Stimulated activated CD8-positive, alpha-beta memory T cell treated with anti-CD3 and anti-CD28 coated beads, Interleukin-4, amount 100 ng/mL, for 48 hours (primary cell): ENCODE data around the gene PTHLH.

Experiments
- DNase-seq: peaks from one replicate; pipeline ENCODE4 v3.0.0-alpha.2; 2020

Gene PTHLH

DNA sequence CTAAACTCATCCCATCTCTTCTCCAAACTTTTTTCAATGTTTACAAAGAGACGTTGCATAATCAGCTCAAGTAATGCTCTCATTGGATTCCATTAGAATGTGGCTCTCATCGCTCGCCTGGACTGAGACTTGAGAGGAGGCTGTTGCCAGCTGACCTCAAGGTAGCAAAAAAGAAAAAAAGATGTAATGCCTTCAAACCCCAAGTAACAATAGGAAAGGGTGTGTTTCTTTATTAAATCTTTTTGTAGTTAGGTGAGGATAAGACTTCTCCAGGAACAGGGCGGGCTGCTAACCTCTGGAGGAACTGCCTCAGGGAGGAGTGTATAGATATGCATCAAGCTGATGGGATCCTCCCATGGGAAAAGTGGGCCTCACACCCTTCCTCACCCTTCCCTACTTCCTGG is 956 bp upstream of the PTHLH start:
- DNase-seq: no peak

DNA sequence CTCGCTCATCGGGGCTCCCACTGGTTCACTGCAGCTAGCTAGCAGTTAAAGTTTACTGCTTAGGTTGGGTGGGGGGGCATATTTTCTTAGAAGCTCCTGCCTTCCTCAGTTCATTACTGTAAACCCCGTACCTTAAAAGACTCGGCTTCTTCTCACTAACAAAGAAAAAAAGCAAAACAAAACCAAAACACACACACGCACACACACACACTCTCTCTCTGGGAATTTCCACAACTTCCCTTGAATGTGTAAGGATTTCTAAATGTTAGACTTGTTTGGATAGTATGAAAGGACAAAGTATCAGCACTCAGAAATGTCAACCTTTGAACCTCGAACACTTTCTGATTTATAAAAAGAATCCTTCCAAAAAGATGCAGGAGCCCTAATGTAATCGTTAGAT is 927 bp downstream of the PTHLH start:
- no peak for DNase-seq

DNA sequence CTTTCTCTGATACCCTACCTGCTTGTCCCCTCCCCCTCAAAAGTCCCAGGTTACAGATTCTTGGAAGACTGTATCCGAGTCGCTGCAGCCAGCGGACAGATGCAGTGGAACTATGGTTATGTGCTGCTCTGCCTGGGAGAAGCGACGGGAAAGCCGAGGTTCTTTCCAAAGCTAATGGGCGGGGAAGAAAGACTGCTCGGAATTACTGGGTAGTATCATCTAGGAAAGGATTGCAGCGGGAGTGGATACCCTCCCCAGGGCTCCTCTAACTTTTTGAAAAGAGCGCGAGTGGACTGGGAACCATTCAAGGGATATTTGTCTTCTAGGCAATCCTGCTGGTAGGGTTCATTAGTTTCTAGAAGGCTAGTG is 1.4 kb downstream of the PTHLH start:
- no peak for DNase-seq

DNA sequence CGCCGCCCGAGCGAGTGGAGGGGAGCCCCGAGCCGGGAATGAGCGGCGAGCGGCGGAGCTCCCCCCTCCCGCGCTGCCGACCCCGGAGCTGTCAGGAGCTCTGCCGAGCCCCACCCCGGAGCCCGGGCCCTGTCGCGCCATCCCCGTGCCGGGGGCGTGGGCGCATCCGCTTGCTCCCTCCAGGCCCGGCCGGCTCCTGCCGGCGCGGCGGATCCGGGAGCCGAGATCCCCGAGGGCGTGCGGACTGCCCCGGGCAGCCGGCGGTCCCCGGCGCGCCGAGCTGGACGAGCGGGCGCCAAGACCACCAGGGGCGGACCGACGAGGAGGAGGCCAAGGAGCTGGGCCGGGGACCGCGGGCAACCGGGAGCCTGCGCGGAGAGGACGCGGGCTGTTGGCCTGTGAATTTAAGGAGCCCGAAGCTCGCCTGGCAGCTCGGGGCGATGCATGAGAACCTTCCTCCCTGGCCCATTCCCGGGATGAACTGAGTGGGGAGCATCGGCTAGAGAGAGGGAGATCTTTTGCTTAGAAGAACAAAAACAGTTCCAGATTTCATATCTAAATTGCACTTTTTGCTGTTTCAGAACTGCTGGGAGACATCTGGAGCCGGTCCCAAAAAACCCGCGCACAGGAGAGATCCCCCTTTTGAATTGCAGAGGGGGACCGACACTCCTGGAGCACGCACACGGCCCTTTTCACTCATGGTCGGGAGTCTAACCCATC is 2.0 kb downstream of the PTHLH start:
- peak; percentile 30 for DNase-seq

DNA sequence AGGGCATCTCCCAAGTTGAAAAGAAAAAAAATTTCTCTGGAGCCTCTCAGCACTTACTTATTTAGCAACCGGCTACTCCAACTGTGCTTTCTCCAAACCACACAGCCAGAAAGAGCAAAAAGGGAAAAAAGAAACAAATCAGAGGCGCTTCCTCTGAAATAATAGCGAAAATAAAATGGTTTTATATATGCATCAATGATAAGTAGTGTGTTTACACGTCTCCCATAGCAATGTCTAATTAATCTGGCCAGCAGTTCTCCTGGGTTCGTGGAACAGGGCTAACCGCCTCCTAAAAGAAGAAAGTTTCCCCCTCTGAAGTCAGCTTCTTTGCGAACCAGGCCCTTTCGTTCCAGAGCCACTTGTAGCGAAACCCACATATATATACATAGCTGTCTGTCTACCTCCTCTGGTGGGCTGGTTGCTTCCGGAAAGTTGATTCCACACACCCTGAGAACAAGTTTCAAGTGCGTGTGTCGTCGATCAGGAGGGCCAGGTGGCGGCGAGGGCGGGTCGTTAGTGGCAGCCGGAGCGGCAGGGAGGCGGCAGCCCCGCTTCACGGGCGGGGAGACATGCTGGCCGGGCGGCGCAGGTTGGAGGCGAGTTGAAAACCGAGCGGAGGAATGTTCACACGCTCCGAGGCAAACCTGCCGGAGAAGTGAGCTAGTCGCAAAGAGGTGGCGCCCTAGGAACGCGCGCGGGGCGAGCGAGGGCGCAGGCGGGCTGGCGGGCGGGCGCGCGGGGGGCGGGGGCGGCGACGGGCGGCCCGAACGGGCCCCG is 2.7 kb downstream of the PTHLH start:
- DNase-seq: peak; percentile 71

DNA sequence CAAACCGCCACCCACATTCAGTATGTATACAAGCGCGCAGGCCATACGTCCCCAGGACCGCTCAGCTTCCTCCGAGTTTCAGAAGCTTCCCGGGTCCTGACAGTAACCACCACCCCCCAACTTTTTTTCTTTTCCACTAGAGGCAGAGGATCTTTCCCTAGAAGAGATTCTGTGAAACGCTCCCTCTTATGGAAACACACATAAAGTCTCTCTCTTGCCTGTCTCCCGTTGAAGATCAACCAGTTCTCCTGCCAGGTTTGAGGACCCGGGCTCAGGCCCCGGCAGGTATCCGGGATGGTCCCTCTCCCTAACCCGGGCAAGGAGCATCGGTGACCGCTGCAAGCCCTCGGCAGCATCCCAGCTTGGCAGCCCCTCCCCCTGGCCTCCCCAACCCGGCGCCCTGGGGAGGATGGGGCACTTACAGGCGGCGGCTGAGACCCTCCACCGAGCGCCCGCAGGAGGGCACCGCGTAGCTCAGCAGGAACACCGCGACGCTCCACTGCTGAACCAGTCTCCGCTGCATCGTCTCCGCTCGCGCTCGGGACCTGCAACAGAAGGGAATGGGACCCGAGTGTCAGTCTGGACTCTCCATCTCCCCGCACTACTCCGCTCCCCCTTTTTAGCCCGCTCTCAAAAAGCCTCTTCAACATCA is 3.4 kb downstream of the PTHLH start:
- DNase-seq: peak; percentile 25

DNA sequence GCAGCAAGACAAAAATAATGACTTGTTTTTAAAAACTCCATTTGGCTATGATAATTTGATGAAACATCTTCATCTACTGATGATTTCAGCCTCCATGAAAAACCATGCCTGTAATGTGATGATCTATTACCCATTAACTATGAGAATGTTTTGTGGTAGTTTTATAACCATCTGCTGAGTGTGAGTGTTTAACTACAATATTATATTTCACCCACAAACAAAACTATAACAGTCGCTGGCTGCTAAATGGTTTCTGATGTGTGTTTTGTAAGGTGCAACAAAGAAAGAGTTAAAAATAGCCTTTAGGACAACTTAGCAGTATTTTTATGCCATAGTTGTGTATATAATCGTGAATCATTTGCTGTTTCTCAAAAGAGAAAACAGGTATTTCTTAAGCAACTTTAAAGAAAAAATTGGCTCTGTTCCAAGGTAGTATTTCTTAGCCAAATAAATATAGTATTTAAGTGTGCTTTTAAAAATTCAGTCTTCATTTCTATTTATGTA is 4.9 kb downstream of the PTHLH start:
- DNase-seq: no peak

DNA sequence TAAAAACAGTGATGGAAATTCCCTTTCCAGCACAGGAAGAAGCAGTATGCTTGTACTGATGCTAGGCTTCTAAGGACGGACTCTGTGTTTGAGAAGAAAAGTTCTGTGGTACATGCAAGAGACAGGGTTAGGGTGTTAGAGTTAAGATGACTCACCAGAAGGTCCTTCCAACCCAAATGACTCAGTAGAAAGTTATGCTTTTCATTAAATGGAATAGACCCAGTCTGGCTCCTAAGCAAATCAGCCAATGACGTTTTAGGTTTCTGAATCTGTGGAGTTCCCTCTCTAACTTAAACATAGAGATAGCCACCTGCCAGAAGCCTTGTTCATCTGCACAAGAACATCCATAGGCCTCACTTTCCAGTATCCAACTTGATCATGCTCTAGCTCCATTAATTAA is 5.7 kb downstream of the PTHLH start:
- no peak for DNase-seq

DNA sequence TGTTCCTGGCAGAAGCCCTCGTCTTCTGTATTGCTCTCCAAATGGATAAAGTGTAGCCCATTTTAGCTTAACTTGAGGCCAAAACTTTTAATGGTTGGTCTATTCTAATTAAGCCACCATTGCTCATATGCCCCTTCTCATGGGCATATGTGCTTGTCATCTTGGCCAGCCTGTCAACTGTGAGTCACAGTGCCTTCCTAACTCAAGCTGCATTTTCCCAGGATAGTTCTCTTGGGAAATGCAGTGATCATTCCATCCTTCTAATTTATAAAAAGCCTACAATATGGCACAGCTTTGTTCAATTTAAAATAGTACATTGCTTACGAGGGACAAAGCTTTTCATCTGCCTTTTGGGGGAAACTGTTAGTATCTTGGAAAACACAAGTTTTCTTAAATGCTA is 6.6 kb downstream of the PTHLH start:
- no peak for DNase-seq

DNA sequence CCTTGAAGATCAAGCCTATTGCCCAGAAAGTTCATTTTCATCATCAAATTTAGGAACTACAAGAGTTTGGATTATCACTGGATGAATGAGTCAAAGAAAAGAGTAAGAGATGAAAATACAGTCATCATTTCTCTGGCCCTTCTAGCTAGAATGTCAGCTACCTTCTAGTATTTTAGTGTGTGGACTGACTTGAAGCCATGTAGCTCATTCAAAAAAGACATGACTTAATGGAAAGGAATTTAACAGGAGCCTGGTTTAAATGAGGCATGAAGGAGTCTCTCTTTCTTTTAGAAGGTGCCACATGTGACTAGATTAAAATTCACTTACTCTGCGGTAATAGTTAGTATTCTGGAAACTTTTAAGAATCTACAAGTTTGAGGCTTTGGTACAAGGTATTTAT is 7.1 kb downstream of the PTHLH start:
- no peak for DNase-seq

DNA sequence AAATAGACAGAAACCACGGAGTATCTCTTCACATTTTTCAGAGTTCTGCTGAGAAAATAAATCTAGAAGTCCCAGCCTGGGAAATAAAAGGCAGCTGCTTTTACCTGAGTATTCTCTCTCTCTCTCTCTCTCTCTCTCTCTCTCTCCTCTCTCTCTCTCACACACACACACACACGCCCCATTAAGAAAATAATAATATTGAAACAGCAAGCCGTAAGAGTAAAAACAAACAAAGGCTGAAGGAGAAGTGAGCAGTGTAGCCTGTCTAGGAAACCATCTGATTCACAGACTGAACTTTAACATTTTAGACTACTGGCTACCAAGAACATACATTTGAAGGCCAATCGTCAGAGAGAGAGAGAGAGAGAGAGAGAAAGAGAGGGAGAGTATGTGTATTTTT is 8.4 kb downstream of the PTHLH start:
- DNase-seq: no peak

DNA sequence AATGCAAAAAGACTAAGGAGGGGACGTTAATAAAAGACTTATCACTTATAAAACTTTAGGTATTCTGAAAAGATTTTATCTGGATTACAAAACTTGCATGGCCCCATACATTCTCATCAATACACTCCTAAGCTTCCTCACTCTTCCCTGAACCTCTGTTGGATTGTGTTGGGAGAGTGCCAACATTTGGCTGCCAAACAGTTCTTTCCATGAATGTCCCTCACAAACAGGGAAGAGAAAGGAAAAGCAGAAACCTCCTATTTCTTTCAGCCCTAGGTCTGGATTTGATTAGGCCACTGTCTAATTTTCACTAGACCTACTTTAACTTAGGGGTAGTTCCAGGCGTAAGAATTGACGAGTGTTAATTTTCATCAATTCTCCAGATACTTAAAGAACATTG is 11.7 kb downstream of the PTHLH start:
- no peak for DNase-seq

DNA sequence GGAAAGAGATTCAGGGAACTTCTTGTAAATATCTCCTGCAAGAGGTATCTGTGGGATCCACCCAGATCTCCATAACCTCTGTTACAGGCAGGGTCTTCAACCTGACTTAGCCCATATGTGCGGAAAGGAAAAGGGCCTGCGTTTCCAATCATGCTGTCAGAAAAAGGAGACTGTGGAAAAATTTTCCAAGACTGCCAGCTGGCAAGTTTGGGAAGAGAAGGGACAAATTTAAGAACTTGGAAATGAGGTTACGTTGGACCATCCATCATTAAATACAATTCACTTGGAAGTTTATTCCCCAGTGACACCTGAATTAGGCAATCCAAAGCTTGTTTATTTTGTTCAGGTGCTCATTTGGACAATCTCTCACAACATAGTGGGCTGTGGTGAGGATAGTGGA is 13.9 kb downstream of the PTHLH start:
- no peak for DNase-seq

DNA sequence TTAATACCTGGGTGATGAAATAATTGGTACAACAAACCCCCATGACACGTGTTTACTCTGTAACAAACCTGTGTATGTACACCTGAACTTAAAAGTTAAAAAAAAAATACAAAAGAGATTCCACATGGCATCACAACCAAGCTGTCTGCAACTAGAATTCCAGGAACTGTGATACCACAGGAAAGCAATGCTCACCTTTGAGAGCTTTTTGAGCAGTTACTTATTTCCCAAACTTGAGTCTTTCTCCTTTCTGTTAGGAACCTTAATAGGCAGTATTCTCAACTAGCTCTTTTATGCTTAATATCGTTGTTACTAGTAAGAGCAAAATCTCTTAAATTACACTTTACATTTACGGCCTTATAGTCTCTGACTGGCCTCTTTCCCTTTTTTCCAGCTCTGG is 15.2 kb downstream of the PTHLH start:
- no peak for DNase-seq

DNA sequence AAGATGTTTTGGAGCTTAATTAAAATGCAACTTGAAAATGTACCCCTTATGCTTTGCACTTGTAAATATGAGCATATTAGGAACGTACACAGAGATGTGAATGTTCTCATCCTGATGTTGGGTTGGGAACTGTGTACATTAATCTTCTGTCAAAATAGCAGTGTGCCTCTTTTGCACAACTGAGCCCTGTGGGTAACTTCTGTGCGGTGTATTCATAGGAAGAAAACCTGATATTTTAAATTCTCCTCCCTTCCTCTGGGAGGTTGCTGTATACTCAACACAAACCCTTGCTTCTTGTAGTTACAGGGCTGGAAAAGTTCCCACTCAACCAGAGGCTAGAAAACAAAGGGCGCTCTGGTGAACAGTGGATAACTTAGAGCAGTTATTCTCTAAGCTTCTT is 18.7 kb downstream of the PTHLH start:
- DNase-seq: no peak

DNA sequence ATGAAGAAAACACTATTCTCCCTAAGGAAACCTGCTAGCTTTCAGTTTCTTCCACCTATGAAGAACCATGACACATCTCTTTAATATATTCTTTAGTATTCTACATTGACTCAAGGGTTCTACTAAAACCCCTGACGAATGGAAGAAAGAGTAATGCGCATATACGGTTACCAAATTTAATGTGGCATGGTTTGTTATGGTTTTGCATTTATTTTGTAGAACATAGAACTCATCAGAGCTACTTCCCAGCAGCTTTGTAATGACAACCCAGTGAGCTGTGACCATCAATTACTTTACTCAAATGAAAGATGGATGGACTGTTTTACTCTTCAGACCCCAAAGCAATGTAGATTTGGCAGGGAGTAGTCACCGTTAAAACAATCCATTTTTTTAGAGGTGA is 19.2 kb downstream of the PTHLH start:
- no peak for DNase-seq

DNA sequence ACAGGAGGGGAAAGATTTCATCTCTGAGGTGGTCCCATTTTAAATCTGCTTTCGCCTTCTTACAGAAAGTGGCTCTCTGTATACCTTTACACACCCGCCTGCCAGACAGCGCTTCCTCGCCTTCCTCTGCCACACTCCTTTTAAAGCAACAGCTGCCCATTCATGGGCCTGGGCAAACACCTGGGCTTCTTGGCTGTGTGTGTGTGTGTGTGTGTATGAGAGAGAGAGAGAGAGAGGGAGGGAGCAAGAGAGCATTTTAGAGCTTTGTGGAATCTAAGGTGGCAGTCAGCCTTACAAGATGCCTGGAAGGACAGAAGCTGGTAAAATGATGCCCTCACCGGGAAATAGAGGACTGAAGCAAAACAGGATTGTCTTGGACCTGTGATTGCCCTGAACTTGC is 20.0 kb downstream of the PTHLH start:
- no peak for DNase-seq

DNA sequence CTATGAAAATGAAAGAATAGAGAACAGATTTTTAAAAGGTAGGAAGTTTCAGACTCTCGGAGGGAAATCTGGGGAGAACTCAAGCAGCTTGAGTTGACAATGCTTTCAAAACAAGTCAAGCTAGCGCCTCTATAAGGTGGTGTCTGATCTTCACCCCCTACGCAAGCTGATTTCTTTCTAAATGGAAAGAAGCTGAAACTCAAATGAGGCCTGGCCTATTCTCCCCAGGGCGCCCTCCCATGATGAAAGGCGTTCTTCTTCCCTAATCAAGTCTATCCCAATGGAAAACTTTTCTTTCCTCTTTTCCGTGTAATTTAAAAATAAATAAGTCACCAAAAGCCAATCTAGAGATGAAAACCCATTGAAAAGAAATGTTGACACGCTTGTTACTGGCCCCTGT is 20.6 kb downstream of the PTHLH start:
- DNase-seq: no peak

DNA sequence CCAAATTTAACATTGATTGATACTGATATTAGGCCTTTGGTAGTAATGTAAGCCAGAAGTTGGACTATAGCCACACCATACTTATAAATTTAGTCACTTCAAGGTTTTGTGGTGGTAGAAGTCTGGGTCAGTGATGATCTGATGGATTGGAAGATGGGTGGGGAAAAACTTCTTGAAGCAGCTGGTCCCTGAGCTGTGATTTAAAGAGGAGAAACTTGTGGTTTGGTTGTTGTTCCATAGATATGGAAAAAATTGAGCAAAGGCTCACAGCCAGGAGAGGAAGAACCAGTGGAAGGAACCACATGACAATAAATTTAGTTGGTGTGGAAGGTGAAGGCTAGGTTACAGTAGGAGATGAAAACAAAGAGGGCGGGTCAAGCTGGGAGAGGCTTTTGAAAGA is 26.1 kb downstream of the PTHLH start:
- DNase-seq: no peak

DNA sequence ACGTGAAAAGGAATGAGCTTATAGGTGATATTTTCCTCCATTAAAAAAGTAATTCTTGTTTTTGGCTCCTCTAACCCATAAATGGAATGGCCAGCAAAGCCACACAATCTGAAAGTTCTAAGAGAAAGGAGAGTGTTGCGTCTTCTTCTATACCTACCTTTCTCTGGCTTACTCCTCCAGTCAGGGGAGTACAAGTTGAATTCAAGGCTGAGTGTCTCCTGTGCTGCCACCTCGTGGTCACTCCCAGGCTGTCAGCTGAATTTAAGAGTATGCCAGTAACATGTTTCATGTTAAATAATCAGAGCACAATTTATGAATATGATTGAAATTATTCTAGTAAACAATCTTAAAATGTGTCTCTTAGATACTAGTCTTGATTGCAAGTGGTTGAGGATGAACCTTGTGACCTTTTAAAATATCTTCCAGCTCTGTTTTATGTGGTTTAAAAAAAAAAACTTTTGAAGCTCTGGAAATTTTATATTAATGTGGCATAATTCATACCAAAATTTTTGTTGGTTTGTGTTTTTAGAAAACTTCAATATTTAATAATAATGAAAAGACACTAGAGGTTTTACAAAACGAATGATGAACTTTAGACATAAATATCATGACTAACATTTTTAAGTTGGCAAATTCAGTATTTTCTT is 31.7 kb downstream of the PTHLH start:
- DNase-seq: peak; percentile 83

DNA sequence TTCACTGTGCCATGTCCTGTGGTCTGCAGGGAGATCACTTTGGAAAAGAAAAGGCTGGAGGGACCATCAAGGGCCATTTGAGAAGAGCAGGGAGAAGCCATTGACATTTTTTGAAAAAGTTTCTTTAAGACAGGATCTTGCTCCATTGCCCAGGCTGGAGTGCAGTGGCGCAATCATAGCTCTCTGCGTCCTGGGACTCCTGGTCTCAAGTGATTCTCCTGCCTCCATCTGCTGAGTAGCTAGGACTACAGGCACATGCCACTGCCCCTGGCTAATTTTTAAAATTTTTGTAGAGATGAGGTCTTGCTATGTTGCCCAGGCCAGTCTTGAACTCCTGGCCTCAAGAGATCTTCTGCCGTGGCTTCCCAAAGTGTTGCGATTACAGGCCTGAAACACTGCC is 32.3 kb downstream of the PTHLH start:
- no peak for DNase-seq

DNA sequence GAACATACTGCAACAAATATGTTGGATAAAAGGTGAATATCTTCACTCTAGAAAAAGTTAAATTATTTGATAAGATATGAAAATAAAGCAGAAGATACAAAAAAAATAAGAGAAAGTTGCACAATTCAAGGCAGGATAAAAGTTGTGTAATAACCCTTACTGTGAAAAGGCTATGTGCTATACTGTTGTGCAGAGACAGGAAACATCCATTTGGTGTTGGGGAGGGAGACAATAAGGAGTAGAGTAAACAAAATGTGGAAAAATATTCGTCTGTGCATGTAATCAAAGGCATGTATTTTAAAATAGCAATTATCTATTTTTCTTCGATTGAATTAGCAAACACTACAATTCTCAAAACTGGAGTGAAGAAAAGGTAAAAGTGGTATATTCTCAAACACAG is 34.8 kb downstream of the PTHLH start:
- DNase-seq: no peak

DNA sequence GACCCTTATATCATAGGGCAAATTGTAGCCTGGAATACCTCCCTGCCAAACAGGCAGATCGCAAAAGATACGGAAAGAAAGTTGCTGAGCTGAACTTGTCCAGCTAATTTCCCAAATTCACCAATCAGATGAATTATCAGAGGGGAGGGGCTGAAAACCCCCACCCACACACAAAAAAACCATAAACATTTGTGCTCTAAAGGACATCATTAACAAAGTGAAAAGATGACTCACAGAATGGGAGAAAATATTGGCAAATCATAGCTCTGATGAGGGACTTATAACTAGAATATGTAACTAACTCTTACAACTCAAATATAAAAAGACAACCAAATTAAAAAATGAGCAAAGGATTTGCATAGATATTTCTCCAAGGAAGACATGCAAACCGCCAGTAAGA is 36.3 kb downstream of the PTHLH start:
- DNase-seq: no peak

DNA sequence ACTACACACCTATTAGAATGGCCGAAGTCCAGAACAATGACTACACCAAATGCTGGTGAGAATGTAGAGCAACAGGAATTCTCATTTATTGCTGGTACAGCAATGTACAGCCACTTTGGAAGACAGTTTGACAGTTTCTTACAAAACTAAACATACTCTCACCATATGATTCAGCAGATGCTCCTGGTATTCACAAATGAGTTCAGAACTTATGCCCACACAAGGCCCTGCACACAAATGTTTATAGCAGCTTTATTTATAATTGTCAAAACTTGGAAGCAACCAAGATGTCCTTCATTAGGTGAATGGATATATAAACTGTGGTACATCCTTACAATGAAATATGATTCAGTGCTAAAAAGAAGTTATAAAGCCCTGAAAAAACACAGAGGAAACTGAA is 38.3 kb downstream of the PTHLH start:
- DNase-seq: no peak
